ENCODE measurements around the gene EHF.

DNA sequence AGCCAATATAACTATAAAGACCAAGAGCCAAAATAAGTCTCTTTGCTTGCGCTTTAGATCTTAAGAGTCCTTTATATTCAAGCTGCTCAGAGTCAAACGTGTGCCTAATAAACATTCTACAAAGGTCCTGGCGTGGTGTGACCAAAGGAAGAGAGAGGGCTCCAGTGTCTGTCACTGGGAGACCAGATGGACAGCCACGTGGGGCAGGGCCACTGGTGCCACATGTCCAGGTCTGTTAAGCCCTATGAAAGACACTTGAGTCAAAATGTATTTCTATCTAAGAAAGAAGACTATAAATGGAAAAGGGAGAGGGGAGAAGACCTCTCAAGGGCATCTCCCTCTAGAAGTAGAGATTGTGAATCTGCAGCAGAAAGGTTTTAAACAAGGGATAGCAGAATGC, 32.2 kb upstream of the EHF start:
- TF ChIP-seq EZH2 (IDR thresholded peaks at IDR 0.05; ENCODE audit: low read depth, low read length, severe bottlenecking) (no peak), EP300 (IDR thresholded peaks at IDR 0.05; ENCODE audit: borderline replicate concordance in 1 of 2, low read depth in 2 of 2, low read length in 2 of 2) (no peak), JUND (IDR thresholded peaks at IDR 0.05; ENCODE audit: low read length) (no peak)
- TF ChIP-seq, protein P1, sequence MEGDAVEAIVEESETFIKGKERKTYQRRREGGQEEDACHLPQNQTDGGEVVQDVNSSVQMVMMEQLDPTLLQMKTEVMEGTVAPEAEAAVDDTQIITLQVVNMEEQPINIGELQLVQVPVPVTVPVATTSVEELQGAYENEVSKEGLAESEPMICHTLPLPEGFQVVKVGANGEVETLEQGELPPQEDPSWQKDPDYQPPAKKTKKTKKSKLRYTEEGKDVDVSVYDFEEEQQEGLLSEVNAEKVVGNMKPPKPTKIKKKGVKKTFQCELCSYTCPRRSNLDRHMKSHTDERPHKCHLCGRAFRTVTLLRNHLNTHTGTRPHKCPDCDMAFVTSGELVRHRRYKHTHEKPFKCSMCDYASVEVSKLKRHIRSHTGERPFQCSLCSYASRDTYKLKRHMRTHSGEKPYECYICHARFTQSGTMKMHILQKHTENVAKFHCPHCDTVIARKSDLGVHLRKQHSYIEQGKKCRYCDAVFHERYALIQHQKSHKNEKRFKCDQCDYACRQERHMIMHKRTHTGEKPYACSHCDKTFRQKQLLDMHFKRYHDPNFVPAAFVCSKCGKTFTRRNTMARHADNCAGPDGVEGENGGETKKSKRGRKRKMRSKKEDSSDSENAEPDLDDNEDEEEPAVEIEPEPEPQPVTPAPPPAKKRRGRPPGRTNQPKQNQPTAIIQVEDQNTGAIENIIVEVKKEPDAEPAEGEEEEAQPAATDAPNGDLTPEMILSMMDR (IDR thresholded peaks at IDR 0.05; ENCODE audit: control extremely low read depth in 1 of 3, insufficient read depth in 1 of 3, low read depth in 1 of 3, low read length in 3 of 3), result no peak
- TF ChIP-seq, protein P2, sequence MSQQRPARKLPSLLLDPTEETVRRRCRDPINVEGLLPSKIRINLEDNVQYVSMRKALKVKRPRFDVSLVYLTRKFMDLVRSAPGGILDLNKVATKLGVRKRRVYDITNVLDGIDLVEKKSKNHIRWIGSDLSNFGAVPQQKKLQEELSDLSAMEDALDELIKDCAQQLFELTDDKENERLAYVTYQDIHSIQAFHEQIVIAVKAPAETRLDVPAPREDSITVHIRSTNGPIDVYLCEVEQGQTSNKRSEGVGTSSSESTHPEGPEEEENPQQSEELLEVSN (IDR thresholded peaks at IDR 0.05), result no peak
